PC-9 (cell line): ENCODE results near the gene EIF3CL.
"Not testable (repeated sequence)": the region's sequence is repeated elsewhere in the genome, so short reads cannot be mapped to it uniquely, and the experiment has no call there.

Experiments
- EZH2 ChIP-seq: fragments of 200-600 bp; sonication (generic); IDR thresholded peaks from 2 replicates; pipeline ENCODE4 v1.8.0; 2017; ENCODE audit warnings: antibody characterized with exemption, low read depth
- TF ChIP-seq, protein P1 (sequence below): fragments of 200-600 bp; sonication (generic); conservative IDR thresholded peaks from 2 replicates; pipeline ENCODE4 v1.6.1; 2017; ENCODE audit warnings: mixed run types, antibody characterized with exemption, mild to moderate bottlenecking, moderate library complexity

GRCh38 chr16:28413585-28413984 is 9.9 kb upstream of the EIF3CL start:
- TF ChIP-seq, protein P1, sequence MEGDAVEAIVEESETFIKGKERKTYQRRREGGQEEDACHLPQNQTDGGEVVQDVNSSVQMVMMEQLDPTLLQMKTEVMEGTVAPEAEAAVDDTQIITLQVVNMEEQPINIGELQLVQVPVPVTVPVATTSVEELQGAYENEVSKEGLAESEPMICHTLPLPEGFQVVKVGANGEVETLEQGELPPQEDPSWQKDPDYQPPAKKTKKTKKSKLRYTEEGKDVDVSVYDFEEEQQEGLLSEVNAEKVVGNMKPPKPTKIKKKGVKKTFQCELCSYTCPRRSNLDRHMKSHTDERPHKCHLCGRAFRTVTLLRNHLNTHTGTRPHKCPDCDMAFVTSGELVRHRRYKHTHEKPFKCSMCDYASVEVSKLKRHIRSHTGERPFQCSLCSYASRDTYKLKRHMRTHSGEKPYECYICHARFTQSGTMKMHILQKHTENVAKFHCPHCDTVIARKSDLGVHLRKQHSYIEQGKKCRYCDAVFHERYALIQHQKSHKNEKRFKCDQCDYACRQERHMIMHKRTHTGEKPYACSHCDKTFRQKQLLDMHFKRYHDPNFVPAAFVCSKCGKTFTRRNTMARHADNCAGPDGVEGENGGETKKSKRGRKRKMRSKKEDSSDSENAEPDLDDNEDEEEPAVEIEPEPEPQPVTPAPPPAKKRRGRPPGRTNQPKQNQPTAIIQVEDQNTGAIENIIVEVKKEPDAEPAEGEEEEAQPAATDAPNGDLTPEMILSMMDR, result not testable (repeated sequence)
- not testable (repeated sequence) for TF ChIP-seq EZH2
